SIG-M5 (cell line): ENCODE results near the gene PTGIS.
"Not testable (repeated sequence)": the region's sequence is repeated elsewhere in the genome, so short reads cannot be mapped to it uniquely, and the experiment has no call there.

Experiments used
- DNase-seq: peaks from one replicate; lab custom pipeline; 2025; lab: John Stamatoyannopoulos, UW

The PTGIS gene

DNA sequence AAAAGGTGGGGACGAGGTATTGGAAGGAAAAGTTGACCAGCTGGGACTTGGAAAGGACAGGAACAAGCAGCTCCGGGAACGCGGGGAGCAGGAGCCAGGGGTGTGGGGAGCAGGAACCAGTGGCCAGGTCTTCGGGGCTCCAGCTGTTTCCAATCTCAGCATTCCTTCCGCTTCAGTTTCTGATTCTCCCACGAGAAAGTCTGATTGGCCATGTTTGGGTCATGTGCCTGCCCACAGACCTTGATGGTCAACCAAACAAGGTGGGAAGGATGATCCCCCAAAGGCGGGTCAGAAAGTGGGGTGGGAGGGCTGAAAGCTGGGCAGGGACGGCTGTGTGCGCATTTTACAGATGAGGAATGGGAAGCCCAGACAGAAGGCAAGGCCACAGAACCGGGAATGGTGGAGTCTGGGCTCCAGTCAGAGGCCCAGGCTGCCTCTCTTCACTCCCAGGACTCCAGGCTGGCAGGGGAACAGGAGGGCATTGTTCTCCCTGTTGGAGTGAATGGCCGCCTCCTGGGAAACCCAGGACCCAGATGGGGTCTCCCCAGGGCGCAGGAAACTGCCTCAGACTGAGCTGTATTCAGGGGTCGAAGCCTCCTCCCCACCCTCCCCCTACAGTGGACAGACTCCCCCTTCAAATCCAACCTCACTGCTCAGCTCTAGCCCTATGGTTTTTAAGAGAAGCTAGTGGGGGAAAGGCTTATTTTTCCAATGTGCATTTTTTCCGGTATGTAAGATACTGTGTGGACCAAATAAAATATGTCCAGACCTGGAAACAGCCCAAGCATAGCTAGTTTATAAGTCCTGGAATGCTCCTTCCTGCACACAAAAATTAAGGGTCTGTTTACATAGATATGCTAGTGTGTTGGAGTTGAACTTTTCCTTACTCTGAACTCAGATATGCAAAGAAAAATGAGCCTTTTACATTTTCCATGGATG is 12.2 kb upstream of the PTGIS start:
- no peak for DNase-seq

- DNase-seq = no peak
Observed at GRCh38 chr20:49579195-49579594, 11.3 kb upstream of the PTGIS start.

DNA sequence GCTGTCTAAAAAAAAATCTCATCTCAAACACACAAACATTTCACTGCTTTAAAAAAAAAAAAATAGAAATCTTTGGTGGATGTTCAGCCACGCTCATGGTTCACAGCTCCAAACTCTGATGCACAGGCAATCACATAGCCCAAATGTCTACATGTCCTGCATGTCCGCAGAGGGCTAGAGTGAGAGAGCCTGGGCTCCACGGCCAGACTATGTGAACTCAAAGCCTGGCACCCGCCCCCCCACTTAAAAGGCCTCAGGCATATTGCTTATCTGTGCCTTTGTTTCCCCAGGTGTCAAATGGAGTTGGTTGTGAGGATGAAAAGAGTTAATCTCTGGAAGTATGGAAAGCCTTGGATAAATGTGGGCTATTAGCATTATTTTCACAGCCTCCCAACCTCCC is 10.5 kb upstream of the PTGIS start:
- no peak for DNase-seq

DNA sequence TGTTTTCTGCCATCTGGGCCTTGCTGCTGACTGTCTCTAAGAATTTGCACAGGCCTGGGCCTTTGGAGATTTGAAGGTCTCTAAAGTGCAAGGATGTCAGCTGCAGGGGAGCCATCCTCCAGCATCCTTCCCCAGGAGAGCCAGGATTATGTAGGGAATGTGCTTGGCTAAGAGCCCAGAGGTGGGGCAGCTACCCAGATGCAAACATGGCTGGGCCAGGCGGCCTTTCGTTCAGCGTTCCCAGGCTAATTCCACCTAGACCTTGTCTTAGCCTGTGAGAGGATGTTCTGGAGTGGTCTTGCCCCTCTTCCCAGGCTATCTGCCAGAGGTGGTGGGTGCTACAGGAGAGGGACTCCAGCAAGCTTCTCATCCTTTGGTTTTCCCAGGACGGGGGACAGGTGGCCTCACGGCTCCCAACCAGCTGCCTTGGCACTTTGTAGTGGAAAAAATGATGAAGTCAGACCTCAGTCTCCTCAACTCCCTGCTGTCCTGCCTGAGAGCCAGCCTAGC is 7.7 kb upstream of the PTGIS start:
- DNase-seq = no peak

- DNase-seq = no peak
Observed at GRCh38 chr20:49573900-49574416, 6.0 kb upstream of the PTGIS start.

DNA sequence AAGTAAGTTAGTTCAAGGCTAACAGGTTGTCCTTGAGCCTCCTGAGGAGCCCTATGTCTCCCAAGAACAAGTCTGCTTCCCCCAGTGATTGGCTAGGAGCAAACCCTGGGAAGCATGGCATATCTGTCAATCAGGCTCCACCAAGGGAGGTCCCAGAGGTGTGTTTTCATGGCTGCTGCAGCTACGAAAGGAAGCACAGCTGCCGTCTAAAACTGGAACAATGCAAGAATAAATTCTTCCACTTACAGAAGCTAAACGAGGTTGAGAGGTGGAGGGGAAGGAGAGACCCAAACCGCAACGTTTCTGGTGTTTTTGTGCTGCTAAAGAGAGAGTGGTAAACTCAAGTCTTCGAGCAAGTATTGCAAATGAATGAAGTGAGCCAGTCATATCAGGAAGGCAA is 4.9 kb upstream of the PTGIS start:
- no peak for DNase-seq

GRCh38 chr20:49571553-49571835 is 3.6 kb upstream of the PTGIS start:
- DNase-seq = no peak

DNA sequence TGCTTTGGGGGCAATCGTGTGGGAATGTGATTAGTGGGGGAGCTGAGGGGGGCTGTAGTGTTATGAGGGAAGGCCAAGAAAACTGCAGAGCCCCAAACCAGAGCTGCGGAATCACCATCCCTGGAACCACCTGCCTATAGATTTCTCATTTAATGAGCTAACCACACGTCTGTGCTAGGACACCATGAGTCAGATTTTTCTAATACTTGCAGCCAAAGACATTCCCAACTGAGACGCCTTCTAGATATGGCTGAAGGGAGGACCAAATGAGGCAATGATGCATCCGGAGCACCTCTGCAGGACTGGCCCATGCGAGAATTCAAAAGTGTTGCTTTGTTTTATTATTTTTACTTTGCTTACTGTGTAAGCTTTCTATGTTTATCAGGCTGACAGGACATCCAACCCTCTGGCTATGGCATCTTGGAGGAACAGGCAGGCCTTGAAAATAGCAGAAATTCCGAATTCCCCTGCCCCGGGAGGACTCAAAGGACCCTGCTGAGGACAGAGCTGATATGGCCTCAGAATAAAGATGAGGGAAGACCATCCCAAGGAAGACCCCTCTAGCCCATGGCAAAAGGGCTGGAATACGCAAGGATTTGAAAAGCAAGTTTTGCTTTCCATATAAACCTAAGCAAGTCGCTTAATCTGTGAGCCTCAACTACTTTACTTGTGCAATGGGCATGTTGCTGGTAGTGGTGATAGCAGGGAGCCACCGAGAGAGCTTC is 3.1 kb upstream of the PTGIS start:
- DNase-seq = no peak

- DNase-seq = no peak
Observed at GRCh38 chr20:49570161-49570827, 2.4 kb upstream of the PTGIS start.

GRCh38 chr20:49569411-49570115 is 1.6 kb upstream of the PTGIS start:
- DNase-seq = no peak

DNA sequence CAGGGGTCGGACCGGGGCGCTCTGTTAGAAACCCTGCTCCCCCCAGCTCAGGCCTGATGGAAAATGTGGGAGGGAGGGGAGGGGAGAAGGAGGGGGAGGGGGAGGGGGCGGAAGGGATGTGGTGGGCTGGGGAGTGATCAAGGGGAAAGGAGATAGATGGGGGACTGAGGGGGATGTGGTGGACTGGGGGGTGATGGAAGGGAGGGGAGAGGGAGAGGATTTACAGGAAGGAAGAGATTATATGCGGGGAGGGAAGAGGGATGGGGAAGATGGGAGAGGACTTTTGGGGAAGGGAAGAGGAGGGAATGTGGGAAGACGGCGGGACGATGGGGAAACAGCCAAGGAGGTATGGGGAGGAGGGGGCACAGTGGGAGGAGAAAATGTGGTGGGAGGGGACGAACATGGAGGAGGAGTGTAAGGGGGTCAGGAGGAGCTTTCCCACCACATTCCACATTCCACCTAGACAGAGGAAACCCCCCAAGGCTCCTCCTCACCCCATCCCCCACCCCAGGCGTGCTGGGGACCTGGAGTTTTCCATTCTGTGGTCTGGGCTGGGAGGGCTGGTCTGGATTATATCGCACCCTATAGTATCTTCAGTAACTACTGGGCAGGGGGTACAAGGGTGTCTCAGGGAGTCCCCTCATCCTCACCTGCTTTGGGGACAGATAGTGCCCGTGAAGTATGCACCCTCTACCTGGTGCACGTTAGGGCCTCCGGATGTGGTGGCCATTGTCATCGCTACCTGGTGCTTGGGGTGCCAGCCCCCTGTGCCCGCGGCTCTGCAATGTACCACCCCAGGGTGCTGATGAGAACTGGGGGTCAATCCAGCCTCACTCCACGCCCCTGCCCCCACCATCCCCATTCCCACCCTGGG is 578 bp upstream of the PTGIS start:
- no peak for DNase-seq

DNA sequence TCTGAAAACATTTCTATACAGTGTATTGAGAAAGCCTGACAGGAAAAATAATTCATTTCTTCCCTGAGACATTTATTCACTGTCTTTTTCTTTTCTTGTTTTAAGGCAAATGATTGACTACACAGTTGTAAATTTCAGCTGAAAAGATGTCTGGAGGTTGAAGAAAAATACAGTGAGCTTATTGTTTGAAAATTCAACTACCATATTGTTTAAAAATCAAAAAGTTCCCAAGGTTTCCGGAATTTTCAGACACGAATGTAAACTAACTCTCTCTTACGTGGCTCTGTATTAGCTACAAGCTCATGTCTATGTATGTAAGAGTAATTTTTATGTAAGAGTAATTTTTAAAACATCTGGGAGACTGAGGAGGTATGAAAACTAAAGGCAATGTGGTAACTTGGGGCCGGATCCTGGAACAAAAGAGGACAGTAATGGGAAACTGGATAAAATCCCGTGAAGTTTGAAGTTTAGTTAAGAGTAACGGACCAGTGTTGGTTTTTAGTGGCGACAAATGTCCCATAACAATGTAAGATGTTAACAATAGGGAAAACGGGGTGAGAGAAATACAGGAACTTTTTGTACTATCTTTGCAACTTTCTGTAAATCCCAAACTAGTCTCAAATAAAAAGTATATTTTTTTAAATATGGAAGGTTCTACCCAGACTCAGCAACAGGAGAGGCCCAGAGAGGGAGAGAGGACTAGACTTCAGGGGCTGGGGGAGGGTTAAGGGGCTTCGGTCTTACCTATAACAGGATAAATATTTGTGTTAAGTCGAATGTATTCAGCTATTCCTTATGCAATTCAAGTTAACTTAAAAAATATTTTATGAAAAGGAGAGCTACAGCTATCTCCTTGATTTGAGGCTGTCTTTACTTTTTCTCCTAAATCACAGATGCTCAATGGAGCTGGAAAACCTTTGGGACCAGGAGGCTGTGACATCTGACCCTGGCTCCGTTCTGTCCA is 1.3 kb downstream of the PTGIS start:
- DNase-seq = no peak

- DNase-seq = not testable (repeated sequence)
Observed at GRCh38 chr20:49564991-49565390, 2.9 kb downstream of the PTGIS start.

- no peak for DNase-seq
Observed at GRCh38 chr20:49563015-49563980, 4.6 kb downstream of the PTGIS start.

- no peak for DNase-seq
Observed at GRCh38 chr20:49562311-49563014, 5.5 kb downstream of the PTGIS start.

GRCh38 chr20:49561806-49562205 is 6.1 kb downstream of the PTGIS start:
- DNase-seq = no peak

- no peak for DNase-seq
Observed at GRCh38 chr20:49561256-49561655, 6.7 kb downstream of the PTGIS start.

- no peak for DNase-seq
Observed at GRCh38 chr20:49560646-49561045, 7.3 kb downstream of the PTGIS start.
